Endothelial cell of umbilical vein (primary cell): Measurements from ENCODE around the gene STK16. TPM values are rescaled to one million over a fixed set of nuclear protein-coding genes. Genes with fewer than 3 reads are reported as not detected.

Source experiments
- BruUV-seq: library from RNA; stranded (reverse); fragments of 400-500 nt; replicated peaks from 2 replicates; lab custom pipeline; 2021; lab: Mats Ljungman, UMichigan
- CTCF ChIA-PET: fragments of 300-600, 350-600 bp; sonication (Branson Sonifier 250); formaldehyde crosslinking; loops from one replicate; lab custom pipeline; 2021; ENCODE audit warnings: antibody characterized with exemption, inconsistent platforms; lab: Charles Lee
- POLR2A ChIA-PET: fragments of 300-600, 350-600 bp; sonication (Branson Sonifier 250); formaldehyde crosslinking; loops from one replicate; lab custom pipeline; 2021; ENCODE audit warnings: antibody characterized with exemption, inconsistent platforms; lab: Charles Lee
- DNase-seq: peaks from one replicate; pipeline ENCODE4 v3.0.0-alpha.2; 2011; ENCODE audit warnings: low read depth, low spot score
- FAIRE-seq: peaks from 2 replicates; lab custom pipeline; 2011; peaks lifted over from hg19 to GRCh38; lab: Jason Lieb, UNC
- H2AFZ ChIP-seq: 2 replicates; pipeline ENCODE4 v1.6.0; 2012; ENCODE audit warnings: low read depth, low read length, control low read depth, inconsistent platforms
- H3K27ac ChIP-seq: 2 replicates; pipeline ENCODE4 v1.5.1; 2011; ENCODE audit warnings: low read depth, mild to moderate bottlenecking, control low read depth, low read length, moderate library complexity; ENCODE audit not compliant: insufficient read depth
- H3K27me3 ChIP-seq, 2 experiments: 2 replicates each; pipeline versions ENCODE4 v1.6.0 to v1.6.1; 2011; ENCODE audit warnings: low read length in 2 of 2, mixed read lengths in 1 of 2; ENCODE audit not compliant: control insufficient read depth in 2 of 2, insufficient read depth in 2 of 2
- H3K36me3 ChIP-seq, 2 experiments: 2 replicates in 1 of 2; 3 replicates in 1 of 2; pipeline ENCODE4 v1.5.1; 2011; ENCODE audit warnings: low read length in 2 of 2, mild to moderate bottlenecking in 1 of 2, moderate library complexity in 1 of 2; ENCODE audit not compliant: control insufficient read depth in 2 of 2, insufficient read depth in 2 of 2; ENCODE audit errors: extremely low read depth in 1 of 2
- H3K4me1 ChIP-seq: 3 replicates; pipeline ENCODE4 v1.5.1; 2011; ENCODE audit warnings: mild to moderate bottlenecking, low read length; ENCODE audit not compliant: control insufficient read depth, insufficient read depth; ENCODE audit errors: extremely low read depth
- H3K4me2 ChIP-seq: 2 replicates; pipeline ENCODE4 v1.6.1; 2011; ENCODE audit warnings: low read length, control low read depth, mixed read lengths; ENCODE audit not compliant: insufficient read depth
- H3K4me3 ChIP-seq, 3 experiments: fragments of 200-600 bp in 1 of 3; sonication (generic), shearing (Covaris generic) in 1 of 3; replicated peaks in 1 of 3; 2 replicates each; pipeline ENCODE4 v1.5.1; 2011 to 2016; ENCODE audit warnings: control low read depth in 3 of 3, low read length in 3 of 3, mild to moderate bottlenecking in 2 of 3, inconsistent platforms in 1 of 3, low read depth in 1 of 3, moderate library complexity in 1 of 3; ENCODE audit not compliant: insufficient read depth in 1 of 3
- H3K79me2 ChIP-seq: 2 replicates; pipeline ENCODE4 v1.6.0; 2012; ENCODE audit warnings: low read length, inconsistent platforms; ENCODE audit not compliant: control insufficient read depth, insufficient read depth
- H3K9ac ChIP-seq: replicated peaks from 2 replicates; pipeline ENCODE3; 2011; ENCODE audit warnings: low read length, control low read depth; ENCODE audit not compliant: insufficient read depth; ENCODE audit errors: extremely low read depth
- H3K9me1 ChIP-seq: replicated peaks from 3 replicates; pipeline ENCODE4 v1.6.0; 2011; ENCODE audit warnings: mild to moderate bottlenecking, low read length; ENCODE audit not compliant: control insufficient read depth, insufficient read depth; ENCODE audit errors: extremely low read depth
- H3K9me3 ChIP-seq: replicated peaks from 2 replicates; pipeline ENCODE4 v1.5.1; 2012; ENCODE audit warnings: low read length, inconsistent platforms; ENCODE audit not compliant: control insufficient read depth, insufficient read depth
- H4K20me1 ChIP-seq: replicated peaks from 2 replicates; pipeline ENCODE3; 2011; ENCODE audit warnings: mild to moderate bottlenecking, low read length; ENCODE audit not compliant: control insufficient read depth, insufficient read depth; ENCODE audit errors: extremely low read depth
- EZH2 ChIP-seq: IDR thresholded peaks from 2 replicates; pipeline ENCODE4 v1.6.1; 2012; ENCODE audit warnings: borderline replicate concordance, low read depth, mild to moderate bottlenecking, moderate library complexity, low read length, inconsistent platforms; ENCODE audit not compliant: severe bottlenecking
- FOS ChIP-seq: IDR thresholded peaks from 2 replicates; pipeline ENCODE4 v1.6.1; 2011; ENCODE audit warnings: mild to moderate bottlenecking, low read length, moderate library complexity, borderline replicate concordance; ENCODE audit not compliant: insufficient read depth
- GATA2 ChIP-seq: IDR thresholded peaks from 2 replicates; pipeline ENCODE4 v1.7.0; 2011; ENCODE audit warnings: low read depth, mild to moderate bottlenecking, moderate library complexity, mixed read lengths, low read length; ENCODE audit not compliant: insufficient read length, insufficient read depth
- JUN ChIP-seq: IDR thresholded peaks from 2 replicates; pipeline ENCODE4 v1.6.1; 2011; ENCODE audit warnings: borderline replicate concordance, low read depth; ENCODE audit not compliant: insufficient read length, insufficient read depth
- MYC ChIP-seq: IDR thresholded peaks from one replicate; pipeline ENCODE4 v1.6.1; 2011; ENCODE audit warnings: mild to moderate bottlenecking, low read depth, low read length
- POLR2A ChIP-seq: IDR thresholded peaks from 2 replicates; pipeline ENCODE4 v1.6.1; 2012; ENCODE audit warnings: low read depth, mild to moderate bottlenecking, control low read depth, low read length
- POLR2AphosphoS5 ChIP-seq: IDR thresholded peaks from 2 replicates; pipeline ENCODE4 v1.6.1; 2012; ENCODE audit warnings: low read depth, mild to moderate bottlenecking, control low read depth, low read length, moderate library complexity; ENCODE audit not compliant: insufficient read depth
- dilution Hi-C: fragments of 300-500 bp; cut with MboI; formaldehyde crosslinking; loops from one replicate; pipeline ENCODE4 v1.15.0; 2019; ENCODE audit warnings: low sequenced_read_pairs; ENCODE audit not compliant: extremely low pct_ligation_motif_present
- intact Hi-C: fragments of 100-400 bp; cut with micrococcal nuclease; formaldehyde crosslinking; loops from one replicate; pipeline ENCODE4 v1.10.0; 2022
- polyA plus RNA-seq, 4 experiments: library from polyadenylated mRNA; depleted of rRNA in 3 of 4; stranded (reverse) in 3 of 4; unstranded in 1 of 4; fragments of >200 nt; gene quantifications; 2 replicates each; pipeline versions ENCODE4 v1.2.1 to v1.2.3, GENCODE V29; 2011 to 2012; ENCODE audit warnings: missing spikeins in 1 of 4
- total RNA-seq: library from RNA; stranded (reverse); gene quantifications from 2 replicates; pipeline ENCODE4 v1.2.3, GENCODE V29; 2021
- TF ChIP-seq, protein P1 (sequence below): IDR thresholded peaks from 2 replicates; pipeline ENCODE4 v1.6.1; 2011; ENCODE audit not compliant: insufficient read depth, insufficient read length
- TF ChIP-seq, protein P2 (sequence below), 2 donors: IDR thresholded peaks; 1 replicate in 1 of 2; 2 replicates in 1 of 2; pipeline ENCODE4 v1.5.1; 2011; ENCODE audit warnings: low read length in 2 of 2, mild to moderate bottlenecking in 2 of 2, moderate library complexity in 2 of 2, control low read depth in 1 of 2, inconsistent platforms in 1 of 2, low read depth in 1 of 2; ENCODE audit not compliant: insufficient read depth in 1 of 2; ENCODE audit errors: extremely low read depth in 1 of 2

The STK16 gene
- total and polyA plus RNA-seq, 2 donors (not counting 3 experiments of a cell fraction or from before 2014, with no cell fraction given), result 18.8 to 63.2 TPM

DNA sequence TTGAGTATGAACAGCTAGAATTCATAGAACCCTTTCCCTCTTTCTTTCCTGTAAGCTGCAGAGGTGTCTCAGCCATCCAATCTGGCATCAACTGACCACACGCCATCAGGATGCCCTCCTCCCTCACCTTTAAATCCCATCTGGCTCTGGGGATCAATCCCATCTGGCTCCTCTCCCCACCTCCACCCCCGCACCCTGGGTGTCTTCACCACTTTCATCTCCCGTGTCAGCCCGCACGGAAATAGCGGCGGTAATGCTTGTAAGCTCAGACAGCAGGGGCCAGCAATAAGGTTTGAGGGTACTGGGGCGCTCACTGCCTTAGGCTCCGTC lies 7.3 kb downstream of the STK16 start:
- Histone ChIP-seq H3K79me2 (no peaks in the 10 kb centered on the region), H2AFZ (peak overlapping the region; percentile 55), H3K9me3 (no peaks in the 10 kb centered on the region), H3K9ac (peak overlapping the region; percentile 21), H3K36me3 (peaks cover 0 to 2% of the 10 kb centered on the region in 2 experiments), H3K4me2 (peak overlapping the region; percentile 78), H3K4me3 (peak overlapping the region in 1 of 3 experiments; percentile 34), H3K9me1 (no peaks in the 10 kb centered on the region), H4K20me1 (no peaks in the 10 kb centered on the region), H3K27ac (no peak overlapping the region), H3K4me1 (peaks cover 39% of the 10 kb centered on the region), H3K27me3 (peaks cover 15 to 16% of the 10 kb centered on the region in 2 experiments)
- intact Hi-C loops (loop anchor here (2.0 kb wide), 2 partner anchors 34 to 42 kb away; partner anchors contain the start of gene ABCB6), dilution Hi-C loops (no loop called here)
- FAIRE-seq, result no peak
- ChIA-PET CTCF (interaction anchor here (1.2 to 2.5 kb wide), 2 partner anchors 27 to 43 kb away, joined by 3 to 14 read pairs; partner anchors contain the start of gene DNAJB2), POLR2A (no interaction called here)
- no peak for TF ChIP-seq FOS
- no peak for TF ChIP-seq EZH2
- no peak for TF ChIP-seq POLR2A
- TF ChIP-seq, protein P1, sequence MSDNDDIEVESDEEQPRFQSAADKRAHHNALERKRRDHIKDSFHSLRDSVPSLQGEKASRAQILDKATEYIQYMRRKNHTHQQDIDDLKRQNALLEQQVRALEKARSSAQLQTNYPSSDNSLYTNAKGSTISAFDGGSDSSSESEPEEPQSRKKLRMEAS, result no peak
- TF ChIP-seq POLR2AphosphoS5, result no peak
- no peak for TF ChIP-seq GATA2
- no peak for TF ChIP-seq MYC
- TF ChIP-seq, protein P2, sequence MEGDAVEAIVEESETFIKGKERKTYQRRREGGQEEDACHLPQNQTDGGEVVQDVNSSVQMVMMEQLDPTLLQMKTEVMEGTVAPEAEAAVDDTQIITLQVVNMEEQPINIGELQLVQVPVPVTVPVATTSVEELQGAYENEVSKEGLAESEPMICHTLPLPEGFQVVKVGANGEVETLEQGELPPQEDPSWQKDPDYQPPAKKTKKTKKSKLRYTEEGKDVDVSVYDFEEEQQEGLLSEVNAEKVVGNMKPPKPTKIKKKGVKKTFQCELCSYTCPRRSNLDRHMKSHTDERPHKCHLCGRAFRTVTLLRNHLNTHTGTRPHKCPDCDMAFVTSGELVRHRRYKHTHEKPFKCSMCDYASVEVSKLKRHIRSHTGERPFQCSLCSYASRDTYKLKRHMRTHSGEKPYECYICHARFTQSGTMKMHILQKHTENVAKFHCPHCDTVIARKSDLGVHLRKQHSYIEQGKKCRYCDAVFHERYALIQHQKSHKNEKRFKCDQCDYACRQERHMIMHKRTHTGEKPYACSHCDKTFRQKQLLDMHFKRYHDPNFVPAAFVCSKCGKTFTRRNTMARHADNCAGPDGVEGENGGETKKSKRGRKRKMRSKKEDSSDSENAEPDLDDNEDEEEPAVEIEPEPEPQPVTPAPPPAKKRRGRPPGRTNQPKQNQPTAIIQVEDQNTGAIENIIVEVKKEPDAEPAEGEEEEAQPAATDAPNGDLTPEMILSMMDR (IDR thresholded peaks at IDR 0.05; ENCODE audit: extremely low read depth in 1 of 2, insufficient read depth in 1 of 2, low read depth in 1 of 2, low read length in 2 of 2), result no peak
- no peak for TF ChIP-seq JUN
- BruUV-seq, result no TSS peak
- DNase-seq, result no peak
